H1 (cell line): ENCODE data around the gene ZNF587B. TPM values are rescaled to one million over a fixed set of nuclear protein-coding genes. Genes with fewer than 3 reads are reported as not detected.

Experiments used
- BRCA1 ChIP-seq: IDR thresholded peaks from 2 replicates; pipeline ENCODE4 v1.6.1; 2012; ENCODE audit warnings: low read depth, low read length, improper control_type of control experiment
- CEBPB ChIP-seq: IDR thresholded peaks from 2 replicates; pipeline ENCODE4 v1.6.1; 2012; ENCODE audit warnings: low read depth, low read length
- CHD2 ChIP-seq: IDR thresholded peaks from 2 replicates; pipeline ENCODE4 v1.6.1; 2012; ENCODE audit warnings: low read length, improper control_type of control experiment
- CREB1 ChIP-seq: IDR thresholded peaks from 2 replicates; pipeline ENCODE4 v1.6.1; 2012; ENCODE audit warnings: inconsistent platforms
- CTBP2 ChIP-seq: IDR thresholded peaks from 2 replicates; pipeline ENCODE4 v1.7.0; 2011; ENCODE audit warnings: borderline replicate concordance, mild to moderate bottlenecking, moderate library complexity, mixed read lengths, low read length; ENCODE audit not compliant: insufficient read depth, insufficient read length
- EGR1 ChIP-seq: IDR thresholded peaks from 2 replicates; pipeline ENCODE4 v1.6.1; 2011; ENCODE audit warnings: low read depth, low read length, borderline replicate concordance
- FOSL1 ChIP-seq: IDR thresholded peaks from 2 replicates; pipeline ENCODE4 v1.6.1; 2011; ENCODE audit warnings: mild to moderate bottlenecking, low read depth, low read length, moderate library complexity; ENCODE audit not compliant: insufficient read depth
- HDAC2 ChIP-seq, 2 experiments: fragments of 300-600 bp in 1 of 2; sonication (generic) in 1 of 2; IDR thresholded peaks; 2 replicates each; pipeline ENCODE4 v1.6.1; 2011 to 2012; ENCODE audit warnings: low read depth in 2 of 2, low read length in 2 of 2, mild to moderate bottlenecking in 2 of 2, moderate library complexity in 2 of 2, borderline replicate concordance in 1 of 2, inconsistent platforms in 1 of 2
- HDAC6 ChIP-seq: IDR thresholded peaks from one replicate; pipeline ENCODE4 v1.7.1; 2012; ENCODE audit warnings: low read depth, mild to moderate bottlenecking, inconsistent platforms, low read length, moderate library complexity
- KDM1A ChIP-seq: fragments of 200-600, 300-600 bp; sonication (generic); IDR thresholded peaks from 2 replicates; pipeline ENCODE4 v1.7.1; 2016; ENCODE audit warnings: mild to moderate bottlenecking, low read length, borderline replicate concordance
- POU5F1 ChIP-seq: IDR thresholded peaks from 2 replicates; pipeline ENCODE4 v1.6.1; 2011; ENCODE audit warnings: low read depth, mild to moderate bottlenecking, low read length, moderate library complexity
- RAD21 ChIP-seq, 2 experiments: IDR thresholded peaks in 1 of 2; conservative IDR thresholded peaks in 1 of 2; 2 replicates each; pipeline ENCODE4 v1.6.1; 2011; ENCODE audit warnings: low read depth in 2 of 2, low read length in 2 of 2, improper control_type of control experiment in 1 of 2, inconsistent platforms in 1 of 2, mild to moderate bottlenecking in 1 of 2, moderate library complexity in 1 of 2
- RFX5 ChIP-seq: IDR thresholded peaks from 2 replicates; pipeline ENCODE4 v1.6.1; 2011; ENCODE audit warnings: low read depth, low read length, improper control_type of control experiment, borderline replicate concordance
- RXRA ChIP-seq: IDR thresholded peaks from 2 replicates; pipeline ENCODE4 v1.6.1; 2011; ENCODE audit warnings: low read depth, mild to moderate bottlenecking, low read length, moderate library complexity; ENCODE audit not compliant: insufficient read depth
- SIN3A ChIP-seq, 2 experiments: IDR thresholded peaks in 1 of 2; conservative IDR thresholded peaks in 1 of 2; 2 replicates each; pipeline ENCODE4 v1.6.1; 2011 to 2012; ENCODE audit warnings: low read length in 2 of 2, improper control_type of control experiment in 1 of 2, low read depth in 1 of 2, mild to moderate bottlenecking in 1 of 2
- SP1 ChIP-seq: IDR thresholded peaks from 2 replicates; pipeline ENCODE4 v1.6.1; 2011; ENCODE audit warnings: low read depth, low read length
- SRF ChIP-seq: IDR thresholded peaks from 2 replicates; pipeline ENCODE4 v1.6.1; 2011; ENCODE audit warnings: mild to moderate bottlenecking, low read depth, low read length, moderate library complexity
- SUZ12 ChIP-seq: fragments of 200-600 bp; sonication (generic); IDR thresholded peaks from 2 replicates; pipeline ENCODE4 v1.6.1; 2012; ENCODE audit warnings: mild to moderate bottlenecking, inconsistent platforms, low read length, moderate library complexity, mixed read lengths
- TEAD4 ChIP-seq: IDR thresholded peaks from 2 replicates; pipeline ENCODE4 v1.6.1; 2012; ENCODE audit warnings: low read depth, low read length, inconsistent platforms, mixed read lengths
- polyA plus RNA-seq, 7 experiments: library from polyadenylated mRNA; depleted of rRNA in 3 of 7; stranded (reverse) in 5 of 7; unstranded in 2 of 7; fragments of >200 nt in 5 of 7; fragments of 200-250 nt in 2 of 7; gene quantifications; 1 replicate in 5 of 7; 2 replicates in 1 of 7; 4 replicates in 1 of 7; pipeline versions ENCODE4 v1.2.1 to v1.2.3, GENCODE V29; 2011 to 2013; ENCODE audit warnings: missing spikeins in 2 of 7, mixed read lengths in 2 of 7
- total RNA-seq: library from RNA; stranded (reverse); fragmentation: NEBNext Ultra II Directional; extraction: Animal tissue kit (Norgen Biotek cat#: 25700); gene quantifications from 2 replicates; pipeline ENCODE4 v1.2.1, GENCODE V29; 2021
- TF ChIP-seq, protein P1 (sequence below): IDR thresholded peaks from 2 replicates; pipeline ENCODE4 v1.6.1; 2012; ENCODE audit warnings: low read length, inconsistent platforms

ZNF587B gene
- total and polyA plus RNA-seq, 2 of the 8 experiments (the other 6 are each of a cell fraction or from before 2014, with no cell fraction given), result 13.8 to 60.1 TPM

DNA sequence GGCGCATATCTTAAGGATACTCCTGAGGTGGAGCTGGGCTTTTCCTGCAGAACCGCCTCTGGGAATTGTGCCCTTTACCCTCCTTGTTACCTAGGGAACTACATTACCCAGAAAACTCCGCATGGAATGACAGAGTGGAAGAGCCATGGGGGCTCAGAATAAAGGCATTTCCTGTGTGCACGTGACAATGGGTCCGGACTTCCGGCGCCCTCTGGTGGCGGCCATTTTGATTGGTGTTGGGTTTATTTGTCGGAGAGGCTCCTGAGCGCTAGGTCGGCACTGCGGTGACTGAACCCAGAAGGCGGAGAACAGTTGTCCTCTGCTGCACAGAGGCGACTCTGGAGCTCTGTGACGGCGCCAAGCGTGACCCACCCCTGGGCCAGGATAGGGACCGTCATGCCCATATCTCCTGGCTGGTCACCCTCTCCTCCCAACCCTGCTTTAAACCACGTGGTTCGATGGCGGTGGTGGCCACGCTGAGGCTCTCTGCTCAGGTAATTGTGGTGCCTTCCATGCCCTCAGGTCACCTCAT, at the start of gene ZNF587B (continued):
- no peak for TF ChIP-seq FOSL1
- peak in 1 of 2 experiments; percentile 90; a peak in 2 of 4 replicates for TF ChIP-seq SIN3A (conservative IDR thresholded peaks at IDR 0.05 in 1 of 2, IDR thresholded peaks at IDR 0.05 in 1 of 2; ENCODE audit: low read depth in 1 of 2, low read length in 2 of 2)
- TF ChIP-seq HDAC6, result no peak
- no peak for TF ChIP-seq SUZ12
- TF ChIP-seq CHD2, result no peak
- TF ChIP-seq RAD21 (IDR thresholded peaks at IDR 0.05 in 1 of 2, conservative IDR thresholded peaks at IDR 0.05 in 1 of 2; ENCODE audit: low read depth in 2 of 2, low read length in 2 of 2), result peak in 1 of 2 experiments; percentile 19; a peak in 2 of 4 replicates
- TF ChIP-seq SP1, result no peak
- TF ChIP-seq BRCA1, result no peak
- TF ChIP-seq SRF, result no peak
- TF ChIP-seq CREB1, result peak; percentile 83
- TF ChIP-seq CEBPB, result no peak
- TF ChIP-seq RXRA, result no peak
- no peak for TF ChIP-seq POU5F1
- TF ChIP-seq, protein P1, sequence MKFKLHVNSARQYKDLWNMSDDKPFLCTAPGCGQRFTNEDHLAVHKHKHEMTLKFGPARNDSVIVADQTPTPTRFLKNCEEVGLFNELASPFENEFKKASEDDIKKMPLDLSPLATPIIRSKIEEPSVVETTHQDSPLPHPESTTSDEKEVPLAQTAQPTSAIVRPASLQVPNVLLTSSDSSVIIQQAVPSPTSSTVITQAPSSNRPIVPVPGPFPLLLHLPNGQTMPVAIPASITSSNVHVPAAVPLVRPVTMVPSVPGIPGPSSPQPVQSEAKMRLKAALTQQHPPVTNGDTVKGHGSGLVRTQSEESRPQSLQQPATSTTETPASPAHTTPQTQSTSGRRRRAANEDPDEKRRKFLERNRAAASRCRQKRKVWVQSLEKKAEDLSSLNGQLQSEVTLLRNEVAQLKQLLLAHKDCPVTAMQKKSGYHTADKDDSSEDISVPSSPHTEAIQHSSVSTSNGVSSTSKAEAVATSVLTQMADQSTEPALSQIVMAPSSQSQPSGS, result peak; percentile 85; the same call in 1 of the 2 replicates
- TF ChIP-seq KDM1A, result no peak
- no peak for TF ChIP-seq CTBP2
- TF ChIP-seq HDAC2 (IDR thresholded peaks at IDR 0.05; ENCODE audit: borderline replicate concordance in 1 of 2, low read depth in 2 of 2, low read length in 2 of 2), result peak in 1 of 2 experiments; percentile 32; a peak in 1 of 4 replicates
- TF ChIP-seq TEAD4, result peak; percentile 62
- no peak for TF ChIP-seq RFX5
- TF ChIP-seq EGR1, result no peak
- TF ChIP-seq, all 59 proteins: peak for 24
